ENCODE results near the gene MKRN2. TPM values are rescaled to one million over a fixed set of nuclear protein-coding genes. Genes with fewer than 3 reads are reported as not detected.

The MKRN2 gene
- total and polyA plus RNA-seq, 2 of the 8 experiments (the other 6 are each of a cell fraction or from before 2014, with no cell fraction given): 15.3 to 17.6 TPM

DNA sequence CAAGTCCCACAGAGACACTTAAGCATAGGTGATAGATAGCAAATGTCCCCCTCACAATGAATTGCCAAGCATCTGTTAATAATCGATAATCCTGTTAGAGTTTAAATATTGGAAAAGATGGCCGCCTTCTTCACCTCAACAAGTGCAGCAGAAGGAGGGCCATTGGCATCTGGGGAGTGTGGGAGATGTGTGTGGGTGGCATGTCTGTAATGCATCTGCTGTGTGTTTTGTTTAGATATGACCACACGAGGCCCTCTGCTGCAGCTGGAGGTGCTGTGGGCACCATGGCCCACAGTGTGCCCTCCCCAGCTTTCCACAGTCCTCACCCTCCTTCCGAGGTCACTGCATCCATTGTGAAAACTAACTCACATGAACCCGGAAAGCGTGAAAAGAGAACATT is 12.9 kb downstream of the MKRN2 start:
- no peak overlapping the region for H3K56ac ChIP-seq (replicated peaks; ENCODE audit: insufficient read length, low read depth, low read length)
- H3K27ac ChIP-seq (ENCODE audit: low read depth, low read length): no peak overlapping the region
- no peaks in the 10 kb centered on the region for H3K23me2 ChIP-seq (ENCODE audit: low read depth, low read length)
- H3K4me1 ChIP-seq (replicated peaks in 1 of 4; ENCODE audit: control insufficient read depth in 3 of 4, insufficient read depth in 4 of 4, low read length in 3 of 4): no peaks in the 10 kb centered on the region; a peak in 1 of 7 replicates
- no peak overlapping the region for H4K5ac ChIP-seq (ENCODE audit: insufficient read length, low read depth, low read length)
- H3K9me3 ChIP-seq (ENCODE audit: insufficient read depth in 2 of 2, low read depth in 1 of 2, low read length in 1 of 2): no peaks in the 10 kb centered on the region
- WGBS, 2 experiments (ENCODE audit: extremely low coverage in 1 of 2, insufficient coverage in 1 of 2, insufficient read length in 1 of 2, insufficient replicate concordance in 2 of 2, low coverage in 1 of 2, low lambda C conversion rate in 2 of 2, missing lambda C conversion rate in 1 of 2): 89% methylated on average over 6 of the region's 6 CpGs; no CpG with 5 or more reads in 1 of the 2 experiments
- H3K27me3 ChIP-seq (replicated peaks in 1 of 4; ENCODE audit: control insufficient read depth in 3 of 4, extremely low read depth in 1 of 4, insufficient read depth in 3 of 4, low read length in 3 of 4): no peaks in the 10 kb centered on the region
- no peak overlapping the region for H4K91ac ChIP-seq (replicated peaks; ENCODE audit: insufficient read length, low read length)
- no peak overlapping the region for H3K9ac ChIP-seq (replicated peaks in 1 of 4; ENCODE audit: extremely low read depth in 1 of 4, low read depth in 3 of 4, low read length in 3 of 4)
- H2AFZ ChIP-seq (ENCODE audit: low read length): no peak overlapping the region
- no peak overlapping the region for H2BK20ac ChIP-seq (ENCODE audit: low read length)
- no peak overlapping the region for H2BK120ac ChIP-seq (replicated peaks; ENCODE audit: low read depth, low read length)
- no peak overlapping the region for H3K4ac ChIP-seq (replicated peaks; ENCODE audit: insufficient read length, low read depth, low read length)
- no peak overlapping the region for H2BK5ac ChIP-seq (ENCODE audit: low read depth, low read length)
- FAIRE-seq (no peak), DNase-seq (ENCODE audit: low read depth in 1 of 2, low spot score in 2 of 2) (no peak)
- no peak overlapping the region for H3K23ac ChIP-seq (ENCODE audit: insufficient read length)
- H4K8ac ChIP-seq (ENCODE audit: extremely low read depth, insufficient read depth, low read length): no peak overlapping the region
- peaks cover 6% of the 10 kb centered on the region for H3K79me1 ChIP-seq (ENCODE audit: low read depth, low read length)
- no peak overlapping the region for H3K4me2 ChIP-seq (ENCODE audit: insufficient read depth in 1 of 2, low read depth in 2 of 2, low read length in 2 of 2)
- H3K18ac ChIP-seq (ENCODE audit: extremely low read depth, low read length): no peak overlapping the region
- peaks cover 4 to 9% of the 10 kb centered on the region in 2 experiments for H4K20me1 ChIP-seq (replicated peaks in 1 of 2; ENCODE audit: control insufficient read depth in 1 of 2, insufficient read depth in 2 of 2, low read length in 2 of 2)
- no peak overlapping the region for H3K14ac ChIP-seq (ENCODE audit: insufficient read length)
- peaks cover 13 to 46% (median 40%) of the 10 kb centered on the region in 4 experiments; a peak in 7 of 8 replicates for H3K36me3 ChIP-seq (ENCODE audit: control insufficient read depth in 2 of 4, insufficient read depth in 4 of 4, low read length in 3 of 4)
- H2BK12ac ChIP-seq (ENCODE audit: low read depth, low read length): no peak overlapping the region
- ChIA-PET POLR2A (ENCODE audit: partially characterized antibody) (no interaction called here), CTCF (ENCODE audit: partially characterized antibody) (interaction anchor here (0.7 to 1.0 kb wide), 2 partner anchors 9 to 44 kb away, joined by 3 to 4 read pairs; no protein-coding TSS in a partner anchor)
- H2AK5ac ChIP-seq (ENCODE audit: low read depth, low read length): no peak overlapping the region
- no peak overlapping the region for H2BK15ac ChIP-seq (ENCODE audit: low read length)
- no peak overlapping the region for H3K4me3 ChIP-seq (ENCODE audit: extremely low read depth in 1 of 4, insufficient read depth in 2 of 4, low read depth in 3 of 4, low read length in 4 of 4)
- H3K79me2 ChIP-seq (ENCODE audit: control insufficient read depth in 1 of 2, insufficient read depth in 2 of 2, low read length in 2 of 2): peaks cover 0 to 37% of the 10 kb centered on the region in 2 experiments; a peak in 2 of 4 replicates
- TF ChIP-seq SIN3A (conservative IDR thresholded peaks at IDR 0.05 in 1 of 2, IDR thresholded peaks at IDR 0.05 in 1 of 2; ENCODE audit: low read depth in 1 of 2, low read length in 2 of 2) (no peak), SP2 (IDR thresholded peaks at IDR 0.05; ENCODE audit: low read length) (no peak), FOSL1 (IDR thresholded peaks at IDR 0.05; ENCODE audit: insufficient read depth, low read depth, low read length) (no peak), CBX8 (IDR thresholded peaks at IDR 0.05; ENCODE audit: borderline replicate concordance, low read depth, low read length) (no peak), SIRT6 (IDR thresholded peaks at IDR 0.05; ENCODE audit: low read length) (no peak), CHD2 (IDR thresholded peaks at IDR 0.05; ENCODE audit: low read length) (no peak), CBX5 (IDR thresholded peaks at IDR 0.05; ENCODE audit: low read depth, low read length) (no peak), SRF (IDR thresholded peaks at IDR 0.05; ENCODE audit: low read depth, low read length) (no peak), ASH2L (IDR thresholded peaks at IDR 0.05; ENCODE audit: low read length) (no peak), KDM1A (IDR thresholded peaks at IDR 0.05; ENCODE audit: borderline replicate concordance, low read length) (no peak), E2F6 (IDR thresholded peaks at IDR 0.05) (no peak), BRCA1 (IDR thresholded peaks at IDR 0.05; ENCODE audit: low read depth, low read length) (no peak), SUZ12 (IDR thresholded peaks at IDR 0.05; ENCODE audit: low read length) (no peak), SP4 (IDR thresholded peaks at IDR 0.05; ENCODE audit: low read length) (no peak), POLR2A (IDR thresholded peaks at IDR 0.05; ENCODE audit: control extremely low read depth in 1 of 2, low read depth in 2 of 2, low read length in 2 of 2) (no peak), POU5F1 (IDR thresholded peaks at IDR 0.05; ENCODE audit: low read depth, low read length) (no peak)
